Activated B cell treated with CpG ODN at 0.5 μM for 24 hours (primary cell): ENCODE results near the gene FANCI. TPM values are rescaled to one million over a fixed set of nuclear protein-coding genes. Genes with fewer than 3 reads are reported as not detected.

Experiments
- ATAC-seq: fragments of 200-7000 bp; cut with Tn5 transposase; one replicate; pipeline ENCODE4 v1.10.0; 2021; ENCODE audit warnings: low read depth, mild to moderate bottlenecking, moderate library complexity
- CTCF ChIA-PET: fragments of 350-600 bp; sonication (Branson Sonifier 250); formaldehyde crosslinking; loops from one replicate; lab custom pipeline; 2021; ENCODE audit warnings: antibody characterized with exemption; lab: Charles Lee
- POLR2A ChIA-PET: fragments of 350-600 bp; sonication (Branson Sonifier 250); formaldehyde crosslinking; loops from one replicate; lab custom pipeline; 2021; ENCODE audit warnings: antibody characterized with exemption; lab: Charles Lee
- DNase-seq: peaks from one replicate; pipeline ENCODE4 v3.0.0; 2022
- H3K27ac Mint-ChIP-seq: one replicate; pipeline ENCODE4 v1.8.0; 2020; ENCODE audit warnings: mixed read lengths
- H3K27me3 Mint-ChIP-seq: one replicate; pipeline ENCODE4 v1.8.0; 2021; ENCODE audit warnings: mixed read lengths
- H3K36me3 Mint-ChIP-seq: one replicate; pipeline ENCODE4 v1.8.0; 2021; ENCODE audit warnings: low read depth, mixed read lengths
- H3K4me1 Mint-ChIP-seq: one replicate; pipeline ENCODE4 v1.8.0; 2021; ENCODE audit warnings: mixed read lengths
- H3K4me3 Mint-ChIP-seq: one replicate; pipeline ENCODE4 v1.8.0; 2020; ENCODE audit warnings: mild to moderate bottlenecking, mixed read lengths
- H3K9me3 Mint-ChIP-seq: one replicate; pipeline ENCODE4 v1.8.0; 2020; ENCODE audit warnings: mixed read lengths
- intact Hi-C: fragments of 100-400 bp; cut with micrococcal nuclease; formaldehyde crosslinking; loops from one replicate; pipeline ENCODE4 v1.15.1; 2024
- total RNA-seq: library from RNA; stranded (reverse); gene quantifications from 2 replicates; pipeline ENCODE4 v1.2.3, GENCODE V29; 2022
- TF ChIP-seq, protein P1 (sequence below): fragments of 200-600 bp; IDR thresholded peaks from one replicate; pipeline ENCODE4 v1.8.0; 2022; ENCODE audit warnings: antibody characterized with exemption, mild to moderate bottlenecking

Gene FANCI
- total RNA-seq, 1 donor from 2014 or later = 16.6 TPM

DNA sequence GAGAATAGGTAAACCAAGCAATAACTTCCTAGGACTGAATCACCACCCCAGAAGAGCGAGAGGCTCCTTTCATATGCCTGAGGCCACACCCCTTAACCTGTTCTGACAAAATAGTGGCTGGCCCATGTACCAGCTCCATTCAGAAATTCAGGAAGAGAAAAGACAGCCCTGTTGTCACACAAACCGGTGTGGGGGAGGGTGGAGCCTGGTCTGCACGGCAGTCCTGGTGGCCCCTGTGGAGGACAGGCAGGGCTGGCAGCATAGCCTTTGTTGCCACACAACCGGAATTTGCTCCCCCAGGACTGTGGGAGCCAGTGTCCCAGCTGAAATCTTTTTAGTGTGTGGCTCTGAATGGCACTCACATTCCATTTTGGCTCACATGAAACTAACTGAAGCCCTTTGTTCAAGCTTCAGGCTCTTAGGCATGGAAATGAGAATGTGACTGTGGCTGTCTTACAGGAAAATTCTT, 46.2 kb upstream of the FANCI start:
- CTCF ChIA-PET = no interaction called here
- peaks cover 54% of the 10 kb centered on the region for H3K36me3 Mint-ChIP-seq
- no peaks in the 10 kb centered on the region for H3K27me3 Mint-ChIP-seq
- H3K27ac Mint-ChIP-seq = no peak overlapping the region
- intact Hi-C loops = no loop called here
- DNase-seq = no peak
- no peaks in the 10 kb centered on the region for H3K4me1 Mint-ChIP-seq
- H3K4me3 Mint-ChIP-seq = no peak overlapping the region
- TF ChIP-seq, protein P1, sequence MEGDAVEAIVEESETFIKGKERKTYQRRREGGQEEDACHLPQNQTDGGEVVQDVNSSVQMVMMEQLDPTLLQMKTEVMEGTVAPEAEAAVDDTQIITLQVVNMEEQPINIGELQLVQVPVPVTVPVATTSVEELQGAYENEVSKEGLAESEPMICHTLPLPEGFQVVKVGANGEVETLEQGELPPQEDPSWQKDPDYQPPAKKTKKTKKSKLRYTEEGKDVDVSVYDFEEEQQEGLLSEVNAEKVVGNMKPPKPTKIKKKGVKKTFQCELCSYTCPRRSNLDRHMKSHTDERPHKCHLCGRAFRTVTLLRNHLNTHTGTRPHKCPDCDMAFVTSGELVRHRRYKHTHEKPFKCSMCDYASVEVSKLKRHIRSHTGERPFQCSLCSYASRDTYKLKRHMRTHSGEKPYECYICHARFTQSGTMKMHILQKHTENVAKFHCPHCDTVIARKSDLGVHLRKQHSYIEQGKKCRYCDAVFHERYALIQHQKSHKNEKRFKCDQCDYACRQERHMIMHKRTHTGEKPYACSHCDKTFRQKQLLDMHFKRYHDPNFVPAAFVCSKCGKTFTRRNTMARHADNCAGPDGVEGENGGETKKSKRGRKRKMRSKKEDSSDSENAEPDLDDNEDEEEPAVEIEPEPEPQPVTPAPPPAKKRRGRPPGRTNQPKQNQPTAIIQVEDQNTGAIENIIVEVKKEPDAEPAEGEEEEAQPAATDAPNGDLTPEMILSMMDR = no peak
- H3K9me3 Mint-ChIP-seq = no peaks in the 10 kb centered on the region
- POLR2A ChIA-PET = no interaction called here
- ATAC-seq = no peak

DNA sequence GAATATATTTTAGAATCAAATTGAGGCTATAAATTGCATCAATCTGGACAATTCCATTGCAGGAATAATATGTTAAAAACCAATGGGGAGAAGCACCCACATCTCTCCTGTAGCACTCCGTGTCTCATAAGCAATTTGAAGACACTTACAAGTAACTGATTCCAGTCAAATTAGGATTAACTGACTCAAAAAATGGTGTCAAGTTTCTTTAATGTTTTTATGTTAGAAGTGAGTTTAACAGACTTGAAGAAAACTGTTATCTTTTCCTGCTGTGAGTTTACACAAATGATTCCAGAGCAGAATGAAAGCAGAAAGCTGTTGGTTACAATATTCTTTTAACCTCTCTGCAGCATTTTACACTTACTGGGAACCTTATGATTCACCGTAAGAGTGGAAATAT, 45.6 kb upstream of the FANCI start:
- Mint-ChIP-seq H3K36me3 (peaks cover 47% of the 10 kb centered on the region), H3K4me3 (no peak overlapping the region), H3K27me3 (no peaks in the 10 kb centered on the region), H3K9me3 (no peaks in the 10 kb centered on the region), H3K4me1 (no peaks in the 10 kb centered on the region), H3K27ac (no peak overlapping the region)
- ChIA-PET CTCF (interaction anchor here (1.1 kb wide), 1 partner anchor 9 kb away, joined by 3 read pairs; no protein-coding TSS in a partner anchor), POLR2A (no interaction called here)
- TF ChIP-seq, protein P1 = no peak
- intact Hi-C loops = no loop called here
- DNase-seq = no peak
- no peak for ATAC-seq

DNA sequence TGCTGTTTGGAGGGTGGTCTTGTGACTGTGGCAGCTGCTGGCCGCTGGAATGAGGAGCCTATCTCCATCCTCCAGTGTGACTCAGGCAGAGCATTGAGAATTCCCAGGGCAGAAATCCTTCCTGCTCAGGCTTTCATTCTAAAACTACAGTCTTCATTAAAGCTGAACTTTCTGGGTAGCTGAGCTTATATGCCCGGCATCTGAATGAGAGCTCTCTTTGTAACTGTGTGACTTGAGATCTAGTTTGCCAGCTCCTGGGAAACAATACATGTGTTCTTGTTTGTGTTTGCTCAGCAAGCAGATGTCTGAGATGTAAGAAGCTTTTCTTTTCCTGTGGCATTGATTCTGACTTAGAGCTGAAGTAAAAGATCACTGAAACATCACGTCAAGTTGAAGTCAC, 44.8 kb upstream of the FANCI start:
- H3K9me3 Mint-ChIP-seq = no peaks in the 10 kb centered on the region
- H3K27ac Mint-ChIP-seq = no peak overlapping the region
- no peak overlapping the region for H3K4me3 Mint-ChIP-seq
- no peaks in the 10 kb centered on the region for H3K27me3 Mint-ChIP-seq
- no peak for DNase-seq
- TF ChIP-seq, protein P1 = no peak
- peaks cover 43% of the 10 kb centered on the region for H3K36me3 Mint-ChIP-seq
- H3K4me1 Mint-ChIP-seq = no peaks in the 10 kb centered on the region
- ChIA-PET CTCF (interaction anchor here (0.9 to 1.4 kb wide), 3 partner anchors 8 to 142 kb away, joined by 3 to 4 read pairs (median 3); no protein-coding TSS in a partner anchor), POLR2A (no interaction called here)
- ATAC-seq = no peak
- intact Hi-C loops = no loop called here

DNA sequence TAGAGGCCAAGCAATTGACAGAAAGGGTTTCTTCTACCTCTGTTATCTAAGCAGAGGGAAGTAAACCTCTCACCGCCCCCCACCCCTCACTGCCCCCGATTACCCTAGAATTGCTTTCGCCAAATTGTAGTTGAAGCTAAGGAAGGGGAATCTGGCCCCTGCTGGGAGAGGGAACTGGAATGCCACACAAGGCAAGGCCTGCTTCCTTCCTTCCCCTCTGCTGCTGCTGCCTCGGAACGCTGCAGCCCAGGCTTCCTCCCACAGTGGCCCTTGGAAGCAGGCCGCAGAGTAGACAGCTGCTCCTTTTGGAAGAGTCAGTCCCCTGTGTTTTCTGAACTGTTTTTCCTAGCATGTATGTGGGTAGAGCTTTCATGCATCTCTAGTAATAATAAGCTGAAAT, 44.0 kb upstream of the FANCI start:
- Mint-ChIP-seq H3K27me3 (no peaks in the 10 kb centered on the region), H3K4me3 (no peak overlapping the region), H3K9me3 (no peaks in the 10 kb centered on the region), H3K4me1 (no peaks in the 10 kb centered on the region), H3K27ac (no peak overlapping the region), H3K36me3 (peaks cover 38% of the 10 kb centered on the region)
- CTCF ChIA-PET = interaction anchor here (0.7 to 1.4 kb wide), 3 partner anchors 22 to 142 kb away, joined by 3 to 4 read pairs (median 3); no protein-coding TSS in a partner anchor
- TF ChIP-seq, protein P1 = no peak
- intact Hi-C loops = no loop called here
- no peak for DNase-seq
- no peak for ATAC-seq
- POLR2A ChIA-PET = no interaction called here

DNA sequence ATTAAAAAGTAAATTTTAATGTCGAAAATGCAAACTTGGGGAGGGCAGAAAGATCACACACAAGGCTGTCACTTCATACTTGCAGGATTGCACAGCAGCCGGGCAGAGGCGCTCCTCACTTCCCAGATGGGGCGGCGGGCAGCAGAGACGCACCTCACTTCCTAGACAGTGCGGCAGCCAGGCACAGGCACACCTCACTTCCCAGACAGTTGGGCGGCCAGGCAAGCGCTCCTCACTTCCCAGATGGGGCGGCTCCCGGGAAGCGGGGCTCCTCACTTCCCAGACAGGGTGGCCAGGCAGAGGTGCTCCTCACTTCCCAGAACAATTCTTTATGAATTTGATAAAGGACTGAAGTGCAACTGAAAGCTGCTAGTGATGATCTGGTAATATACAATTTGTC, 43.6 kb upstream of the FANCI start:
- H3K27me3 Mint-ChIP-seq = no peaks in the 10 kb centered on the region
- no peak overlapping the region for H3K27ac Mint-ChIP-seq
- no peak overlapping the region for H3K4me3 Mint-ChIP-seq
- H3K4me1 Mint-ChIP-seq = no peaks in the 10 kb centered on the region
- TF ChIP-seq, protein P1 = no peak
- no peaks in the 10 kb centered on the region for H3K9me3 Mint-ChIP-seq
- peaks cover 35% of the 10 kb centered on the region for H3K36me3 Mint-ChIP-seq
- ATAC-seq = no peak
- DNase-seq = no peak
- ChIA-PET CTCF (interaction anchor here (0.7 kb wide), 1 partner anchor 142 kb away, joined by 3 read pairs; no protein-coding TSS in a partner anchor), POLR2A (no interaction called here)
- intact Hi-C loops = no loop called here
